H7 (cell line): Measurements from ENCODE around the gene FOXK1. TPM values are rescaled to one million over a fixed set of nuclear protein-coding genes. Genes with fewer than 3 reads are reported as not detected.
A peak's percentile ranks its signal among the peaks of the same experiment; 100 is the strongest.

ENCODE experiments used
- DNase-seq: peaks from one replicate; pipeline ENCODE4 v3.0.0; 2012
- H3K27me3 ChIP-seq: 2 replicates; pipeline ENCODE4 v1.6.0; 2011; ENCODE audit warnings: mild to moderate bottlenecking, low read length; ENCODE audit not compliant: control insufficient read depth, insufficient read depth
- H3K36me3 ChIP-seq: replicated peaks from 2 replicates; pipeline ENCODE4 v1.5.1; 2011; ENCODE audit warnings: low read length; ENCODE audit not compliant: control insufficient read depth, insufficient read depth
- H3K4me3 ChIP-seq: 2 replicates; pipeline ENCODE4 v1.5.1; 2011; ENCODE audit warnings: low read depth, mild to moderate bottlenecking, control low read depth, low read length, moderate library complexity; ENCODE audit not compliant: insufficient read depth
- total RNA-seq: library from RNA; depleted of rRNA; stranded (reverse); fragments of >200 nt; shearing (Covaris generic); gene quantifications from 2 replicates; pipeline ENCODE4 v1.2.3, GENCODE V29; 2014

Gene FOXK1
- total RNA-seq, 1 experiment from 2014 or later: 20.4 TPM

GRCh38 chr7:4774658-4775249 is 92.7 kb downstream of the FOXK1 start:
- Histone ChIP-seq H3K4me3 (peak overlapping the region; percentile 84), H3K36me3 (no peaks in the 10 kb centered on the region), H3K27me3 (no peaks in the 10 kb centered on the region)
- no peak for DNase-seq

DNA sequence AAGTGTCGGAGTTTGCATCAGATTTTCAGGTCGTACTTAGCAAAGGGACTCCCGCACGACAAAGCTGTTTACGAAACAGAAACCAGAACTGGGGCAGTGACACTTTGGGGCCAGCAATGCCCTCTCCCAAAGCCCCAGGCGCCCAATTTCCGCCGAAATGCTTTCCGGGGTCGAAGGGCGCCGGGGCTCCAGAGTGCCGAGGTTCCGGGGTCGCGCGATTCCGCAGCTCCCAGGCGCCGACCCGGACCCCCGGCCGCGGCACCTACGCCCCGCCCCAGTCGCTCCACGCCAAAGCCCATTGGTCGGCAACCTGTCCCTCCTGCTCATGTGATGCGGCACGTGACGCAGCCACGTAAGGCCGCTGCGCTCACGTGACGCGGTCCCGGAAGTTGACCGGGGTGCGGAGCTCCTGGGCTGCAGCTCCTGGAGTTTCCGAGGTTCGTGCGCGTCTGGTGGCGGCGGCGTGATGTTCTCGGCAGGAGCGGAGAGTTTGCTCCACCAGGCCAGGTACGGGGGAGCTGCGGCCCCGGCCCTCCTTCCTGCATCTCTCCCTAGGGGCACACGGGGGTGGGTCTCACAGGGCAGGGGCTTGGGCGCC is 93.3 kb downstream of the FOXK1 start, which contains the start of gene AP5Z1:
AP5Z1 (plus strand) TSS at position 374 of the 598 bp plus-strand sequence; CDS start at position 467, 93 bp downstream.
- peak within 1 kb of the TSS; percentile 84 for H3K4me3 ChIP-seq
- peak; percentile 100 for DNase-seq
- H3K36me3 ChIP-seq: no peaks in the 10 kb centered on the region
- no peaks in the 10 kb centered on the region for H3K27me3 ChIP-seq

DNA sequence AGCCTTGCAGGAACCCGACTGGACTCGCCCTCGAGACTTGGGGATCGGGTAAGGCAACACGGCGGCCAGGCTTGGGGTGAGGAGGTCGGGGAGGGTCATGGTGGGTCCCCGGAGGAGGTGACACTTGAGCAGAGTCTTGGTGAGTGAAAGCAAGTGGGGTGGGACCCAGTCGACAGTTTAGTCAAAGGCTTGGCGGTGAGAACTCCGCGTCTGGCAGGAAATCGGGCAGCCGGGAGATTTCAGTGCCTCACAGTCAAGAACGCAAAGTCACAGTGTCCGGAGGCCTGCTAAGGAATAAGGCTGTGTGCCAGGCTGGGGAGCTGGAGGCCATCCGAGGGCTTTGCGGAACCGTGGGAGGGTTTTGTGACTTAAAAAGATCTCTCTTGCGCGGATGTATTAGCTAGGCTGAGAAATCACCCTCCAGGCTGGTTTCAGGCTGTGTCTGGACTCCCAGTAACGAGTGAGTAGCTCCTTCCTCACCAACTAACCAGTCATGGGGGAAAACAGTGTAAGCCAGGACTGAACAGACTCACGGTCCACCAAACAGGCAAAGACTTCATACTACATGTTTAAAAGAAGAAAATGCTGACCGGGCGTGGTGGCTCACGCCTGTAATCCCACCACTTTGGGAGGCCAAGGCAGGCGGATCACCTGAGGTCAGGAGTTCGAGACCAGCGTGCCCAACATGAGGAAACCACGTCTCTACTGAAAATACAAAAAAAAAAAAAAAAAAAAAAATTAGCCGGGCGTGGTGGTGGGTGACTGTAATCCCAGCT is 93.9 kb downstream of the FOXK1 start:
- H3K27me3 ChIP-seq: no peaks in the 10 kb centered on the region
- DNase-seq: no peak
- no peaks in the 10 kb centered on the region for H3K36me3 ChIP-seq
- peak overlapping the region; percentile 84 for H3K4me3 ChIP-seq

DNA sequence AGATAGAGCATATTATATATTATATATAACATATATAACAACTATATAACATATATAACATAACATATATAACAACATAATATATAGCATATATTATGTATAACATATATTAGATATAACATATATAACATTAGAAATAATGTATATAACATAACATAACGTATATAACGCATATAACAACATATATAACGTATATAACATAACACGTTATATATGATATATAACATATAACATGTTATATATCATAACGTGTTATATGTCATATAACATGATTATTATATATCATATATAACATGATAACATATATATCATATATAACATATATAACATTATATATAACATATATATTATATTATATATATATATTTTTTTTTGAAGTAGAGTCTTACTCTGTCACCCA is 97.0 kb downstream of the FOXK1 start:
- Histone ChIP-seq H3K36me3 (peaks cover 6% of the 10 kb centered on the region), H3K27me3 (no peaks in the 10 kb centered on the region), H3K4me3 (no peak overlapping the region)
- no peak for DNase-seq

DNA sequence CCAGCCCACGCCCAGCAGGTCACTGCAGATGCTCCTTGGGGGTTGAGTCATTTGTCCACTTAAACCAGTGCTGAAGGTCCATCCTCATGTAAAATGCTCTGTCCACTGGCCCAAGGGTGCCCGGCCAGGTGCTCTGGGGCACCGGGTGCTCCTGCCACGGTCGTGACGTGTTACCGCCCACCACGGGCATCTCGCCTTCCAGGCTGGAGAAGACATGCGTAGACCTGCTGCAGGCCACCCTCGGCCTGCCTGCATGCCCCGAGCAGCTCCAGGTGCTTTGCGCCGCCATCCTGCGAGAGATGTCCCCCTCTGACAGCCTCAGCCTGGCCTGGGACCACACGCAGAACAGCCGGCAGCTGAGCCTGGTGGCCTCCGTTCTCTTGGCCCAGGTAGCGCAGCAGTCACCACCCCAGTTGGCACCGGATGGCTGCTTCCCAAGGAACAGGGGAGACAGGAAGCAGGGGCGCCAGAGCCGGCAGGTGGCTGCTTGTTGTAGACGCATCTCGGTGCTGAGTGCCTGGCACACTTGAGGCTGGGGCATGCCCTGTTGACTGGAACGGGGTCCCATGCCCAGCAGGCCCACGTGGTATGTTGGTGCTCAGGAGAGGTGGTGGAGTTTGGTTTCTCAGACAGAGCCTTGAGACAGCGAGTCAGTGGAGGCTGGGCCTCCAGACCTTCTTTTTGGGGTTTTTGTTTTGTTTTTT is 99.4 kb downstream of the FOXK1 start:
- Histone ChIP-seq H3K36me3 (peaks cover 7% of the 10 kb centered on the region), H3K27me3 (no peaks in the 10 kb centered on the region), H3K4me3 (no peak overlapping the region)
- DNase-seq: no peak

DNA sequence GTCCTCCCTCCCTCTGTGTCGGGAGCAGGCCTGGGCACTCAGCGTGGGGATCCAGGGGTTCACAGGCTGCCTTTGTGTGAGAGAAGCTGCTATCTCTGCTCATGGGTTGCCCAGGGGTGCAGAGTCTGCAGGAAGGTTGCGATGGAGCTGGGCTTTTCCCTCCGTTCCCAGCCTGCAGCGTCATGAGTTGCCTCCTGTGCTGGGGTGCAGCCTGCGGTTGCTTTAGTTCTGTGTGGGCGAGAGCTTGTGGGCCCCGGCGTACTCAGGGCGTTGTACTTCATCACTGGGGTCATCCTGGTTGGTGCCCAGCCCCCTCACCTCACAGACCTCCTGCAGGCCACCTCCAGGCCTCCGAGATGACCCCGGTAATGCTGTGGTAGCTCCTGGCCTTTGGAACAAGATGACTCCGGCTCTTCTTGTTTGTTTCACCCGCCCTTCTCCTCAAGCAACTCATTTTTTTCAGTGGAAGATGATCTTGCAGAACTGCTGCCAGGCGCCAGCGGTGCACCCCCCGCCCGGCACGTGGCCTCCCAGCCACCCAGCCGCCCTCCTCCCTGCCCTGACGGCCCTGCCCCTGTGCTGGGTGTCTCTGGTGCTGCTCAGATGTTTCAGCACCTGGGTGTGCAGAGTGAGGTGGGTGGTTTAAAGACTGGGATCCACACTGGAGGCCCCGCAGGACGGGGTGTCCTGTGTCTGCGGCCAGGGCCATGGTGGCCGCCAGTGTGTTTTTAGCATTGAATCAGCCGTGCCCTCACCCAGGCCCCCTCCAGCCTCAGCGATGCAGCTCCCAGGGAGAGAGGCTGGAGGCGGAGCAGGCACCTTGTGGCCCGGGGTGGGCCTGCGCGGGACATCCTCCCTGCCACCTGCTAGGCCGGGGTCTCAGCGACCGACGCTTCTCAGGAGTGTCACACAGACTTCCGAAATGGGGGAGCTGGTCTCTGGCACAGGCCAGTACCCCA is 100.5 kb downstream of the FOXK1 start:
- peaks cover 7% of the 10 kb centered on the region for H3K36me3 ChIP-seq
- no peak for DNase-seq
- no peak overlapping the region for H3K4me3 ChIP-seq
- H3K27me3 ChIP-seq: no peaks in the 10 kb centered on the region

GRCh38 chr7:4783292-4783652 is 101.2 kb downstream of the FOXK1 start:
- Histone ChIP-seq H3K4me3 (no peak overlapping the region), H3K36me3 (peaks cover 7% of the 10 kb centered on the region), H3K27me3 (no peaks in the 10 kb centered on the region)
- no peak for DNase-seq

GRCh38 chr7:4783762-4784351 is 101.8 kb downstream of the FOXK1 start:
- Histone ChIP-seq H3K36me3 (peaks cover 7% of the 10 kb centered on the region), H3K4me3 (no peak overlapping the region), H3K27me3 (no peaks in the 10 kb centered on the region)
- DNase-seq: no peak

DNA sequence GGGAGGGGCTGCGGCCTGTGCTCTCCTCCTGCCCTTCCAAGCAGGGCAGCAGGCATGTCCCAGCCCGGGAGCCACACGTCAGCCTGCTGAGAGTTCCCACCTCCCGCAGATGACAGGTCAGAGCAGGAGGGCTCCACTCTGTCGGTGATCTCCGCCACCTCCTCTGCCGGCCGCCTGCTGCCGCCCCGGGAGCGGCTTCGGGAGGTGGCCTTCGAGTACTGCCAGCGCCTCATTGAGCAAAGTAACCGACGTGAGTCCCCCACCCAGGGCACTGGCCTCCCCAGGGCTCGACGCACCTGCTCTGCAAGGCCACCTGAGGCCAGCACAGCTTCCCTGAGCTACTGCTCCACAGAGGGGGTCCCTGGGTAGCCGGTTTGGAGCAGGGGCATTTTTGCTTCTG is 102.7 kb downstream of the FOXK1 start:
- no peaks in the 10 kb centered on the region for H3K27me3 ChIP-seq
- no peak overlapping the region for H3K4me3 ChIP-seq
- peaks cover 7% of the 10 kb centered on the region for H3K36me3 ChIP-seq
- DNase-seq: no peak

- Histone ChIP-seq H3K36me3 (peaks cover 7% of the 10 kb centered on the region), H3K4me3 (no peak overlapping the region), H3K27me3 (no peaks in the 10 kb centered on the region)
- DNase-seq: no peak
Measured at GRCh38 chr7:4785371-4785770, 103.3 kb downstream of the FOXK1 start.

DNA sequence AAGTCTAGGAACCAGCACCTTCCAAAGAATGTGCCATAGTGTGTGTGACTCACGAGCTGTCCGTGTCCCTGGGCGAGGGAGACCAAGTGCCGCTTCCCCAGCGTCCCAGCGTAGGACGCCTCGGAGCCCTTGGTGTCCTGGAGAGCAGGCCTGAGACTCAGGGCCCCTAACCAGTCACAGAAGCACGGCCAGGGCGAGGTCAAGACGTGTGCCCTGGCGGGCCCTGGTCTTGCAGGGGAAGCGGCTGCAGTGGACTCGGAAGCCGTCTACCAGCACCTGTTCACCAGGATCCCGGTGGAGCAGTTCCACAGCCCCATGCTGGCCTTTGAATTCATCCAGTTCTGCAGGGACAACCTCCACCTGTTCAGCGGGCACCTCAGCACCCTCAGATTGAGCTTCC is 103.9 kb downstream of the FOXK1 start:
- peaks cover 7% of the 10 kb centered on the region for H3K36me3 ChIP-seq
- H3K27me3 ChIP-seq: no peaks in the 10 kb centered on the region
- no peak for DNase-seq
- H3K4me3 ChIP-seq: no peak overlapping the region

DNA sequence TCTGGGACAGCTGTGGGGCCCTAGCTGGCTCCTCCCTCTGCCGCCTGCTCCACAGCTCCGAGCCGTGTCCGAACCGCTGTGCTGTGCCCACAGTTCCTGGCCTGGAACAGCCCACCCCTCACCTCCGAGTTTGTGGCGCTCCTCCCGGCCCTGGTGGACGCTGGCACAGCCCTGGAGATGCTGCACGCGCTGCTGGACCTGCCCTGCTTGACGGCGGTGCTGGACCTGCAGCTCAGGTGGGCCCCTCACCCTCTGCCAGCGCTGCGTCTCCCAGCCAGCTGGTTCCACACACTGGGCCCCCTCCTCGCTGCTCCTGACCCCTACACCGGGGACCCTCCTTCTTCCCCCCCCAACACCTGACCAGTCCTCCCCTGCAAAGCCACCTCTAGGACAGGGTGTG is 105.4 kb downstream of the FOXK1 start:
- Histone ChIP-seq H3K4me3 (no peak overlapping the region), H3K36me3 (peaks cover 1% of the 10 kb centered on the region), H3K27me3 (no peaks in the 10 kb centered on the region)
- DNase-seq: no peak

GRCh38 chr7:4787947-4788626 is 106.0 kb downstream of the FOXK1 start:
- Histone ChIP-seq H3K36me3 (peaks cover 1% of the 10 kb centered on the region), H3K27me3 (no peaks in the 10 kb centered on the region), H3K4me3 (no peak overlapping the region)
- DNase-seq: no peak
